Activated T-cell treated with anti-CD3 and anti-CD28 coated beads for 24 hours (primary cell): ENCODE results near the gene TH.

Experiments
- DNase-seq: peaks from one replicate; pipeline ENCODE4 v3.0.0-alpha.2; 2020; ENCODE audit warnings: low read depth

Gene TH

GRCh38 chr11:2142300-2142759 is 29.3 kb downstream of the TH start:
- DNase-seq = no peak

- no peak for DNase-seq
Measured at GRCh38 chr11:2140411-2141400, 30.9 kb downstream of the TH start.

GRCh38 chr11:2139621-2140337 is 31.8 kb downstream of the TH start:
- no peak for DNase-seq

GRCh38 chr11:2139123-2139521 is 32.5 kb downstream of the TH start, which contains the start of gene IGF2:
Gene IGF2 (minus strand): TSS chr11:2139389. CDS start chr11:2135523, 3,866 bp downstream.
- no peak for DNase-seq

GRCh38 chr11:2138431-2139122 is 33.0 kb downstream of the TH start:
- no peak for DNase-seq

GRCh38 chr11:2138068-2138430 is 33.6 kb downstream of the TH start:
- no peak for DNase-seq

GRCh38 chr11:2137202-2138067 is 34.2 kb downstream of the TH start:
- DNase-seq = no peak

- DNase-seq = no peak
Measured at GRCh38 chr11:2136952-2137201, 34.7 kb downstream of the TH start.

- no peak for DNase-seq
Measured at GRCh38 chr11:2136209-2136951, 35.2 kb downstream of the TH start.

GRCh38 chr11:2135648-2136201 is 35.9 kb downstream of the TH start:
- no peak for DNase-seq

- no peak for DNase-seq
Measured at GRCh38 chr11:2135018-2135569, 36.5 kb downstream of the TH start.

GRCh38 chr11:2134022-2135010 is 37.3 kb downstream of the TH start:
- no peak for DNase-seq

GRCh38 chr11:2133241-2134021 is 38.2 kb downstream of the TH start:
- DNase-seq = no peak

GRCh38 chr11:2132874-2133240 is 38.8 kb downstream of the TH start:
- no peak for DNase-seq

GRCh38 chr11:2132246-2132645 is 39.4 kb downstream of the TH start:
- no peak for DNase-seq

- DNase-seq = no peak
Measured at GRCh38 chr11:2131371-2132236, 40.0 kb downstream of the TH start.

GRCh38 chr11:2130881-2131352 is 40.7 kb downstream of the TH start:
- DNase-seq = no peak
